Ovary (tissue), 9 donors: ENCODE measurements around the gene HACD2. TPM values are rescaled to one million over a fixed set of nuclear protein-coding genes. Genes with fewer than 3 reads are reported as not detected.

Experiments
- DNase-seq, 5 donors: peaks; one replicate each; pipeline ENCODE4 v3.0.0-alpha.2; 2019 to 2020
- H3K27ac ChIP-seq, 2 donors: fragments of 200-600 bp; one replicate each; pipeline versions ENCODE4 v1.5.1 to v1.8.0; 2019 to 2022
- H3K27me3 ChIP-seq: fragments of 200-600 bp; one replicate; pipeline ENCODE4 v1.8.0; 2022
- H3K36me3 ChIP-seq: fragments of 200-600 bp; sonication (generic); one replicate; pipeline ENCODE4 v1.5.1; 2019
- H3K4me1 ChIP-seq: one replicate; pipeline ENCODE4 v1.8.1; 2013; ENCODE audit warnings: mild to moderate bottlenecking, moderate library complexity; ENCODE audit not compliant: insufficient read depth
- H3K4me3 ChIP-seq: fragments of 200-600 bp; sonication (generic); one replicate; pipeline ENCODE4 v1.5.1; 2017
- H3K9me3 ChIP-seq, 2 donors: fragments of 200-600 bp in 1 of 2; sonication (generic) in 1 of 2; one replicate each; pipeline versions ENCODE4 v1.5.1 to v1.8.1; 2013 to 2019; ENCODE audit warnings: mild to moderate bottlenecking in 1 of 2, moderate library complexity in 1 of 2
- EP300 ChIP-seq: sonication (generic); formaldehyde crosslinking; IDR thresholded peaks from one replicate; pipeline ENCODE4 v1.6.1; 2017; ENCODE audit warnings: antibody characterized with exemption
- POLR2A ChIP-seq: fragments of 450-650 bp; IDR thresholded peaks from one replicate; pipeline ENCODE4 v1.6.1; 2017; ENCODE audit warnings: antibody characterized with exemption, mild to moderate bottlenecking, moderate library complexity
- WGBS, 3 donors: extraction: QIAGEN DNeasy Blood & Tissue Kit in 1 of 3; methylation state at CpG; one replicate each; pipeline versions ENCODE4 v1.1.5 to v1.1.7; 2013 to 2017; 5-methylcytosine and 5-hydroxymethylcytosine counted together
- intact Hi-C, 4 donors: fragments of 100-400 bp; cut with DNase I; formaldehyde crosslinking; loops; one replicate each; pipeline versions ENCODE4 v1.11.0 to v1.15.1; 2022 to 2023
- polyA plus RNA-seq, 2 donors: library from polyadenylated mRNA; stranded (reverse); fragments of 200-250 nt in 1 of 2; fragments of 350-450 nt in 1 of 2; fragmentation: Illumina TruSeq in 1 of 2; extraction: RNeasy Lipid Tissue Mini Kit (QIAGEN cat#74804) in 1 of 2; gene quantifications; one replicate each; pipeline ENCODE4 v1.2.3, GENCODE V29; 2013 to 2014
- total RNA-seq, 7 donors: library from RNA; depleted of rRNA in 2 of 7; stranded (reverse); fragments of >200 nt in 2 of 7; fragmentation: NEBNext Ultra II Directional in 3 of 7; extraction: Animal tissue kit (Norgen Biotek cat#: 25700) in 3 of 7; gene quantifications; one replicate each; pipeline versions ENCODE4 v1.1.0 to v1.2.4, GENCODE V29; 2016 to 2023
- TF ChIP-seq, protein P1 (sequence below), 3 donors: fragments of 450-650 bp in 2 of 3; fragments of 200-600 bp in 1 of 3; IDR thresholded peaks; one replicate each; pipeline versions ENCODE4 v1.5.1 to v1.8.0; 2016 to 2022; ENCODE audit warnings: antibody characterized with exemption in 3 of 3, mild to moderate bottlenecking in 1 of 3
- donor health status: DM: no; HTN: no; CAD: no; lungs with moderate emphysema.
- donor health status: DM: no; HTN: no; CAD: no.
- donor health status: Bipolar disorder and iron deficiency.
- donor health status: DM: yes; HTN: yes; CAD: no.
- donor health status: DM: no; HTN: no; CAD: no.
- donor health status: DM: yes; HTN: yes; CAD: no.

The HACD2 gene
- total and polyA plus RNA-seq, 9 donors, result 12.6 to 33.2 (median 20.9) TPM

DNA sequence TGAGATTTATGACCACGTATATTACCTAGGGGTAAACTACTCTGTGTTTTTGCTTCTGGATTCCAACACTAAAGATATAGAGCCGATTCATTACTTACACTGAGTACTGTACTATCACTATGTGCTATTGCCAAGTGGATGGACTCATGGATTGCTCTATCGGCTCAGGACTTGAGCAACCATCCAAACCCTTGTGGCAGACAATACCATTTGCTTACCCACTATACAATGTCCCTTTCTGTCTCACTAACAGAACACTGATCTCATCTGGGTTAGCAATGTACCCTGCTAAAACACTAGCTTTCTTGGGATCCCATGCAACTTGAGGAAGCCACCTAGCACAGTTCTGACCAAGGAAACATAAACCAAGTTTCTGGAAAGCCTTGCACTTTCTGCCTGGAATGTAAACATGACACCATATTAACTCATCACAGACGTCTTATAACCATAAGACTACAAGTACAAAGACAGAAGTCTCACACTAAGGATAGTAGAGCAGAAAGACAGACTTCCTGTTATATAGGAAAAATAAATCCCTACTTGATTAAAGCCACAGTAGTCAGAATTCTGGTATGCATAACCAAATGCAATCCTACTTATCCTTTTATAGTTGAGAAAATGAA lies 38.6 kb downstream of the HACD2 start:
- Histone ChIP-seq H3K9me3 (no peaks in the 10 kb centered on the region), H3K27me3 (no peaks in the 10 kb centered on the region), H3K36me3 (no peaks in the 10 kb centered on the region), H3K4me1 (peaks cover 4% of the 10 kb centered on the region), H3K4me3 (no peak overlapping the region), H3K27ac (no peak overlapping the region)
- no peak for DNase-seq
- WGBS, 3 donors, result 47 to 56% (median 47%) methylated on average over 4 of the region's 4 CpGs
- no peak for TF ChIP-seq POLR2A
- TF ChIP-seq, protein P1, sequence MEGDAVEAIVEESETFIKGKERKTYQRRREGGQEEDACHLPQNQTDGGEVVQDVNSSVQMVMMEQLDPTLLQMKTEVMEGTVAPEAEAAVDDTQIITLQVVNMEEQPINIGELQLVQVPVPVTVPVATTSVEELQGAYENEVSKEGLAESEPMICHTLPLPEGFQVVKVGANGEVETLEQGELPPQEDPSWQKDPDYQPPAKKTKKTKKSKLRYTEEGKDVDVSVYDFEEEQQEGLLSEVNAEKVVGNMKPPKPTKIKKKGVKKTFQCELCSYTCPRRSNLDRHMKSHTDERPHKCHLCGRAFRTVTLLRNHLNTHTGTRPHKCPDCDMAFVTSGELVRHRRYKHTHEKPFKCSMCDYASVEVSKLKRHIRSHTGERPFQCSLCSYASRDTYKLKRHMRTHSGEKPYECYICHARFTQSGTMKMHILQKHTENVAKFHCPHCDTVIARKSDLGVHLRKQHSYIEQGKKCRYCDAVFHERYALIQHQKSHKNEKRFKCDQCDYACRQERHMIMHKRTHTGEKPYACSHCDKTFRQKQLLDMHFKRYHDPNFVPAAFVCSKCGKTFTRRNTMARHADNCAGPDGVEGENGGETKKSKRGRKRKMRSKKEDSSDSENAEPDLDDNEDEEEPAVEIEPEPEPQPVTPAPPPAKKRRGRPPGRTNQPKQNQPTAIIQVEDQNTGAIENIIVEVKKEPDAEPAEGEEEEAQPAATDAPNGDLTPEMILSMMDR (IDR thresholded peaks at IDR 0.05), result no peak
- no peak for TF ChIP-seq EP300
- intact Hi-C loops, result no loop called here

DNA sequence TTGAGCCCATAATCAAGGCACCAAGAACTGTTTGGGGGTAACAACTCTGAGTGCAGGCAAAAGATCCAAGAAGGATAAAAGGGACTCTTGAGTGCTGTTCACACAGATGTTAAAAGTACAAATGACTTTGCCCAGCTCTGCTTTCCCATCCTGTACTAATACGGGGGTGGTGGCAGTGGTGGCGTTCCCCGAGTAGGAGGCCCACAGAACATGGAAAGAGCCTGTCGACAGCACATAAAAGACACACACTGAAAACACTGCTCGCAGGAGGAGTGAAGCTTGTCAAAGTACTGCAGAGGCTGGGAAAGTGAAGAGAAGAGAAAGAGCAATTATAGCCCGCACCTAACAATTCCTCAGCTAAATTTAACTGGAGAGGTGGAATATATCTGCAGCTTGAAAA lies 40.9 kb downstream of the HACD2 start:
- no peak overlapping the region for H3K27ac ChIP-seq
- DNase-seq, result no peak
- peaks cover 4% of the 10 kb centered on the region for H3K4me1 ChIP-seq
- H3K27me3 ChIP-seq, result no peaks in the 10 kb centered on the region
- H3K4me3 ChIP-seq, result no peak overlapping the region
- no peaks in the 10 kb centered on the region for H3K36me3 ChIP-seq
- H3K9me3 ChIP-seq, result no peaks in the 10 kb centered on the region
- 81 to 89% (median 87%) methylated on average over 6 of the region's 6 CpGs for WGBS, 3 donors
- TF ChIP-seq EP300 (no peak), POLR2A (no peak)
- TF ChIP-seq, protein P1 (IDR thresholded peaks at IDR 0.05), result no peak
- intact Hi-C loops, result no loop called here

DNA sequence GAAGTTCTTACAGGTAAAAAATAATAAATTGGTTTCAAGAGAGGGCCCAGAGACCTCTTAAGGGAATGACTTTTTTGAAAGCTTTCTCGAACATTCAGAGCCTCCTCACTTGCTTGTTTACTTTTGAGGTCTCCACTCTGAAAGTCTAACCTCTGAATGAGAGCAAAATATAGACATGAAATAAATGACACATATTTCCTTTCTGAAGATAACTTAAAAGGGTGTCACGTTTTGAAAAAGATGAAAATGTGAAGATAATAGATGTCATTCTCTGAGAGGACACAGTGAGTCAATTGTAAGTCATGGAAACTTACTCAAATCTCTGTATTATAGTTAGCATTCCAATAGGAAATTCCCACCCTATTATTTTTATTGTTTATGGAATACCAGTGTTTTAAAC lies 44.6 kb downstream of the HACD2 start:
- 58 to 66% (median 66%) methylated on average over 2 of the region's 2 CpGs for WGBS, 3 donors
- no peaks in the 10 kb centered on the region for H3K36me3 ChIP-seq
- TF ChIP-seq POLR2A, result no peak
- no peak for TF ChIP-seq EP300
- TF ChIP-seq, protein P1 (IDR thresholded peaks at IDR 0.05), result no peak

DNA sequence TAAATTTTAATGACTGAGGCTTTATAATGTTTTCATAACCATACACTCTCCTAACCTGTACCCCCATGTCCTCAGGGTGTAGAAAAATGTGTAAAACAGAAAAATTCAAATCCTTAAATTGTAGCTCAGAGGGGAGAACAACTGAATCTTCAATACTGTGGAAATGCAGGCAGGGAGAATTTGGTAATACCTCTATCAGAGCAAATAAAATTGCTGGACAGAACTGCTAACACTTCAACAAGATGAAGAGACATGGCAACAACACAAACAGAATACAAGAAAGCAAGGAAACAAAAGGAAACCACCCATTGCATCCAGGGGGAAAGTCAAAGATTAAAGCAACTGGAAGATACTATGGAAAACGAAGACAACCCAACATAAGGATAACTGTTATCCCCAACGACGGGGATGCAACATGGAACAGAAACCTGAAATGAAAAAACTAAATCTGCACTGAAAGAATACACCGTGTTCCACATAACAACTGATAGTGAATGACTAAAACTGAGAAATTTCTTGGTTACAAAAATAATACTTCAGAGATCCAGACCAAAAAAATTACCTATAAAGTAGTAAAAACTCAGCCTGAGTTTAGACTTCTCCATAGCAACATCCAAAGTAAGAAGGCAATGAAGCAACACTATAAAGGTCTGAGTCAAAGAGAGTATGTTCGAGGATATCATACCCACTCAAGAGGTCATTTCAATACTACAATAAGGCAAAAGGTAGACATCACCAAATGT lies 48.5 kb downstream of the HACD2 start:
- 30 to 41% (median 30%) methylated on average over 5 of the region's 5 CpGs for WGBS, 3 donors
- intact Hi-C loops, result no loop called here
- TF ChIP-seq EP300 (no peak), POLR2A (no peak)
- TF ChIP-seq, protein P1 (IDR thresholded peaks at IDR 0.05), result no peak

More for the DNA sequence above, 44.6 kb downstream of the HACD2 start:
- no peak overlapping the region for H3K4me3 ChIP-seq
- H3K27ac ChIP-seq, result no peak overlapping the region
- peaks cover 2% of the 10 kb centered on the region for H3K4me1 ChIP-seq
- no peak for DNase-seq
- H3K27me3 ChIP-seq, result no peaks in the 10 kb centered on the region
- intact Hi-C loops, result no loop called here
- no peaks in the 10 kb centered on the region for H3K9me3 ChIP-seq

More for the DNA sequence above, 48.5 kb downstream of the HACD2 start:
- no peaks in the 10 kb centered on the region for H3K9me3 ChIP-seq
- H3K4me3 ChIP-seq, result no peak overlapping the region
- H3K27me3 ChIP-seq, result no peaks in the 10 kb centered on the region
- no peaks in the 10 kb centered on the region for H3K36me3 ChIP-seq
- H3K27ac ChIP-seq, result no peak overlapping the region
- DNase-seq, result no peak
- H3K4me1 ChIP-seq, result peaks cover 2% of the 10 kb centered on the region
